Right hindlimb (tissue), 1 donor: ENCODE measurements around the gene PCDHB5.
"Not testable (repeated sequence)": the region's sequence is repeated elsewhere in the genome, so short reads cannot be mapped to it uniquely, and the experiment has no call there.

Experiments used
- DNase-seq: peaks from one replicate; pipeline ENCODE4 v3.0.0-alpha.2; 2018

The PCDHB5 gene

GRCh38 chr5:141135030-141135717 lies at the start of gene PCDHB5:
PCDHB5 (plus strand) TSS chr5:141135206; CDS start chr5:141135435, 229 bp downstream.
- DNase-seq, result no peak

- peak; percentile 18 for DNase-seq
Observed at GRCh38 chr5:141094481-141095262, 40.3 kb upstream of the PCDHB5 start, which contains the start of gene PCDHB2. PCDHB2 (plus strand) TSS chr5:141094615; CDS start chr5:141094791, 176 bp downstream.

DNA sequence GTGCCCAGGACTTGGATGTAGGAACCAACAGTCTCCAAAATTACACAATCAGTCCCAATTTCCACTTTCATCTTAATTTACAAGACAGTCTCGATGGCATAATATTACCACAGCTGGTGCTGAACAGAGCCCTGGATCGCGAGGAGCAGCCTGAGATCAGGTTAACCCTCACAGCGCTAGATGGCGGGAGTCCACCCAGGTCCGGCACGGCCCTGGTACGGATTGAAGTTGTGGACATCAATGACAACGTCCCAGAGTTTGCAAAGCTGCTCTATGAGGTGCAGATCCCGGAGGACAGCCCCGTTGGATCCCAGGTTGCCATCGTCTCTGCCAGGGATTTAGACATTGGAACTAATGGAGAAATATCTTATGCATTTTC lies 39.8 kb upstream of the PCDHB5 start:
- DNase-seq, result no peak

DNA sequence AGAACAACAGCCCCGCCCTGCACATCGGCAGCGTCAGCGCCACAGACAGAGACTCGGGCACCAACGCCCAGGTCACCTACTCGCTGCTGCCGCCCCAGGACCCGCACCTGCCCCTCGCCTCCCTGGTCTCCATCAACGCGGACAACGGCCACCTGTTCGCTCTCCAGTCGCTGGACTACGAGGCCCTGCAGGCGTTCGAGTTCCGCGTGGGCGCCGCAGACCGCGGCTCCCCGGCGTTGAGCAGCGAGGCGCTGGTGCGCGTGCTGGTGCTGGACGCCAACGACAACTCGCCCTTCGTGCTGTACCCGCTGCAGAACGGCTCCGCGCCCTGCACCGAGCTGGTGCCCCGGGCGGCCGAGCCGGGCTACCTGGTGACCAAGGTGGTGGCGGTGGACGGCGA lies 38.8 kb upstream of the PCDHB5 start:
- DNase-seq, result not testable (repeated sequence)

- not testable (repeated sequence) for DNase-seq
Observed at GRCh38 chr5:141096586-141096985, 38.4 kb upstream of the PCDHB5 start.

DNA sequence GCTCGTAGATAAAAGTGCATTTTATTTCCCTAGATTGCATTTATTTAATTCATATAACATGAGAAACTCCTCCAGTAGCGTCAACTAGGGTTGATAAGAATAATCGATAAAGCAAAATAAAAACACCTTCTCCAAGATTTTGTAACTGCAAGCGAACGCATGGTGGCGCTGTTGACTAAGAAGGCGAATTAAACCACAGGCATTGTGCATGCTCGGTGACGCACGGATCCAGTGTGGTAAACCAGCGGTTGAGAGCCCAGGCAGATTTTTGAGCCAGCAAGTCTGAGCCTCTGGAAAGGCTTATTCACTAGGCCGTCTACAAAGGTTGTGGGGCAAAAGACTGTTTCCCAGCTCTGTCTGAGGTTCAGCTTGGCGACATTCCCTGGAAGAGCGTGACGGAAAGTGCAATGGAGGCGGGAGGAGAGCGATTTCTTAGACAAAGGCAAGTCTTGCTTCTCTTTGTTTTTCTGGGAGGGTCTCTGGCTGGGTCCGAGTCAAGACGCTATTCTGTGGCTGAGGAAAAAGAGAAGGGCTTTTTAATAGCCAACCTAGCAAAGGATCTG lies 34.7 kb upstream of the PCDHB5 start, which contains the start of gene PCDHB3:
TSS of gene PCDHB3 (plus strand) at position 231 of the 563 bp plus-strand sequence. CDS start at position 408, 177 bp downstream.
- DNase-seq, result peak; percentile 19

- DNase-seq, result no peak
Observed at GRCh38 chr5:141101059-141101458, 33.9 kb upstream of the PCDHB5 start.

DNA sequence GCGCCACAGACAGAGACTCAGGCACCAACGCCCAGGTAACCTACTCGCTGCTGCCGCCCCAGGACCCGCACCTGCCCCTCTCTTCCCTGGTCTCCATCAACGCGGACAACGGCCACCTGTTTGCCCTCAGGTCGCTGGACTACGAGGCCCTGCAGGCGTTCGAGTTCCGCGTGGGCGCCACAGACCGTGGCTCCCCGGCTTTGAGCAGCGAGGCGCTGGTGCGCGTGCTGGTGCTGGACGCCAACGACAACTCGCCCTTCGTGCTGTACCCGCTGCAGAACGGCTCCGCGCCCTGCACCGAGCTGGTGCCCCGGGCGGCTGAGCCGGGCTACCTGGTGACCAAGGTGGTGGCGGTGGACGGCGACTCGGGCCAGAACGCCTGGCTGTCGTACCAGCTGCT lies 32.9 kb upstream of the PCDHB5 start:
- not testable (repeated sequence) for DNase-seq

DNA sequence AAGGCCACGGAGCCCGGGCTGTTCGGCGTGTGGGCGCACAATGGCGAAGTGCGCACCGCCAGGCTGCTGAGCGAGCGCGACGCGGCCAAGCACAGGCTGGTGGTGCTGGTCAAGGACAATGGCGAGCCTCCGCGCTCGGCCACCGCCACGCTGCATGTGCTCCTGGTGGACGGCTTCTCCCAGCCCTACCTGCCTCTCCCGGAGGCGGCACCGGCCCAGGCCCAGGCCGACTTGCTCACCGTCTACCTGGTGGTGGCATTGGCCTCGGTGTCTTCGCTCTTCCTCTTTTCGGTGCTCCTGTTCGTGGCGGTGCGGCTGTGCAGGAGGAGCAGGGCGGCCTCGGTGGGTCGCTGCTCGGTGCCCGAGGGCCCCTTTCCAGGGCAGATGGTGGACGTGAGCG lies 32.5 kb upstream of the PCDHB5 start:
- DNase-seq, result not testable (repeated sequence)

GRCh38 chr5:141105350-141105749 lies 29.7 kb upstream of the PCDHB5 start:
- DNase-seq, result no peak

DNA sequence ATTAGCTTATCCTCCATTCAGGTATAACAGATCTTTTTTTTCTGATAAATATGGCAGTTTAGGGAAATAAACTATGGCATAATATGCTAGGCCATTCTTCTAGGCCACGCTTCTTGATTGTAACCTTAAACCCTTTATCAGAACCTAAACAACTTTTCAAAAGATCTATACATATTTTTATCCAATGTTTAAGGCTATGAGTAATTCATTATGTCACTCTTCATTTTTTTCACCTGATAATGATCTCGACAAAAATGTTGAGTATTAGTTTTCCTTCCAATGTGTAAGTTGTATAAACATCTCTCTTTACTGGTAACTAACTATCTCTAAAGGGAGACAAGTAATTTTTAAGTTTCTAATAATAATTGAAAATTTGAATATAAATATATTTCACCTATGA lies 15.8 kb upstream of the PCDHB5 start:
- DNase-seq, result no peak

DNA sequence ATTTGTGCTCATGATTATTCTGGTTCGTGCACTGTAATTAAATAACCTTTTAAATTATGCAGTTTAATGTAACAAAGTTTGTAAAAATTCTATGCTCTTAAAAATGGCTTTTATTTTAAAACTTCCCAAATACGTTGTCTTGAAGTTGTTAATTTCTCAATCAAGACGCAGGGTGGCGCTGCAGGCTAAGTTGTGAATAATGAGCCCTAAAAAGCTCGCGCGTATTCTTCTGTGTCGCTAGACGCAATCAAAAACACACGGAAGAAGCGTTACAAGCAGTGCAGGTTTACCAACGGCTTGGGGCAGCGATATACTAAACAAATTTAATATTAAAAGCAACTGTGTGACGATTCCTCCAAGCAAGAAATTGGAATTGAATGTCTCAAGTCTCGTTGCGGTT lies 13.4 kb upstream of the PCDHB5 start, which contains the start of gene PCDHB4:
TSS of gene PCDHB4 (plus strand) at position 256 of the 400 bp plus-strand sequence. CDS start 181 bp downstream, outside the sequence.
- DNase-seq, result peak; percentile 23

GRCh38 chr5:141121985-141122384 lies 13.0 kb upstream of the PCDHB5 start:
- no peak for DNase-seq

- not testable (repeated sequence) for DNase-seq
Observed at GRCh38 chr5:141123396-141124135, 11.4 kb upstream of the PCDHB5 start.

GRCh38 chr5:141127305-141127704 lies 7.7 kb upstream of the PCDHB5 start:
- no peak for DNase-seq

DNA sequence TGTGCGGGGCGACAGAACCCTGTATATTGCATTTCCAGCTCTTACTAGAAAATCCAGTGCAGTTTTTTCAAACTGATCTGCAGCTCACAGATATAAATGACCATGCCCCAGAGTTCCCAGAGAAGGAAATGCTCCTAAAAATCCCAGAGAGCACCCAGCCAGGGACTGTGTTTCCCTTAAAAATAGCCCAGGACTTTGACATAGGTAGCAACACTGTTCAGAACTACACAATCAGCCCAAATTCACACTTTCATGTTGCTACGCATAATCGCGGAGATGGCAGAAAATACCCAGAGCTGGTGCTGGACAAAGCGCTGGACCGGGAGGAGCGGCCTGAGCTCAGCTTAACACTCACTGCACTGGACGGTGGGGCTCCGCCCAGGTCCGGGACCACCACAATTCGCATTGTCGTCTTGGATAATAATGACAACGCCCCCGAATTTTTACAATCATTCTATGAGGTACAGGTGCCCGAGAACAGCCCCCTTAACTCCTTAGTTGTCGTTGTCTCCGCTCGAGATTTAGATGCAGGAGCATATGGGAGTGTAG lies 786 bp downstream of the PCDHB5 start:
- DNase-seq, result no peak

GRCh38 chr5:141137346-141137745 lies 2.3 kb downstream of the PCDHB5 start:
- not testable (repeated sequence) for DNase-seq

GRCh38 chr5:141149812-141150211 lies 14.8 kb downstream of the PCDHB5 start, which contains the start of gene PCDHB6:
PCDHB6 (plus strand) TSS chr5:141150057; CDS start chr5:141150258, 201 bp downstream.
- DNase-seq, result no peak

DNA sequence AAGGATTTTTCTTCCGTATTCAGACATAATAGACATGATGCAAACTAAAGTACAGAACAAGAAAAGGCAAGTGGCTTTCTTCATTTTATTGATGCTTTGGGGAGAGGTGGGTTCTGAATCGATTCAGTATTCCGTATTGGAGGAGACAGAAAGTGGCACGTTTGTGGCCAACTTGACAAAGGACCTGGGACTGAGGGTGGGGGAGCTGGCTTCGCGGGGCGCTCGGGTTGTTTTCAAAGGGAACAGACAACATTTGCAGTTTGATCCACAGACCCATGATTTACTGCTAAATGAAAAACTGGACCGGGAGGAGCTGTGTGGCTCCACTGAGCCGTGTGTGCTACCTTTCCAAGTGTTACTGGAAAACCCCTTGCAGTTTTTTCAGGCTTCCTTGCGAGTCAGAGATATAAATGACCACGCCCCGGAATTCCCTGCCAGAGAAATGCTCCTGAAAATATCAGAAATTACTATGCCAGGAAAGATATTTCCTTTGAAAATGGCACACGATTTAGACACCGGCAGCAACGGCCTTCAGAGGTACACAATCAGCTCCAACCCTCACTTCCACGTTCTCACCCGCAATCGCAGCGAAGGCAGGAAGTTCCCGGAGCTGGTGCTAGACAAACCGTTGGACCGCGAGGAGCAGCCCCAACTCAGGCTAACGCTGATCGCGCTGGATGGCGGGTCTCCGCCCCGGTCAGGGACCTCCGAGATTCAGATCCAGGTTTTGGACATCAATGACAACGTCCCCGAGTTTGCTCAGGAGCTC lies 15.4 kb downstream of the PCDHB5 start:
- no peak for DNase-seq

- no peak for DNase-seq
Observed at GRCh38 chr5:141150993-141151325, 16.0 kb downstream of the PCDHB5 start.

DNA sequence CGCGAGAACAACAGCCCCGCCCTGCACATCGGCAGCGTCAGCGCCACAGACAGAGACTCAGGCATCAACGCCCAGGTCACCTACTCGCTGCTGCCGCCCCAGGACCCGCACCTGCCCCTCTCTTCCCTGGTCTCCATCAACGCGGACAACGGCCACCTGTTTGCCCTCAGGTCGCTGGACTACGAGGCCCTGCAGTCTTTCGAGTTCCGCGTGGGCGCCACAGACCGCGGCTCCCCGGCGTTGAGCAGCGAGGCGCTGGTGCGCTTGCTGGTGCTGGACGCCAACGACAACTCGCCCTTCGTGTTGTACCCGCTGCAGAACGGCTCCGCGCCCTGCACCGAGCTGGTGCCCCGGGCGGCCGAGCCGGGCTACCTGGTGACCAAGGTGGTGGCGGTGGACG lies 16.6 kb downstream of the PCDHB5 start:
- DNase-seq, result not testable (repeated sequence)

DNA sequence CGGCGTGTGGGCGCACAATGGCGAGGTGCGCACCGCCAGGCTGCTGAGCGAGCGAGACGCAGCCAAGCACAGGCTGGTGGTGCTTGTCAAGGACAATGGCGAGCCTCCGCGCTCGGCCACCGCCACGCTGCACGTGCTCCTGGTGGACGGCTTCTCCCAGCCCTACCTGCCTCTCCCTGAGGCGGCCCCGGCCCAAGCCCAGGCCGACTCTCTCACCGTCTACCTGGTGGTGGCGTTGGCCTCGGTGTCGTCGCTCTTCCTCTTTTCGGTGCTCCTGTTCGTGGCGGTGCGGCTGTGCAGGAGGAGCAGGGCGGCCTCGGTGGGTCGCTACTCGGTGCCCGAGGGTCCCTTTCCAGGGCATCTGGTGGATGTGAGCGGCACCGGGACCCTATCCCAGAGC lies 17.1 kb downstream of the PCDHB5 start:
- DNase-seq, result not testable (repeated sequence)
